Activated CD4-positive, alpha-beta memory T cell treated with anti-CD3 and anti-CD28 coated beads for 36 hours (primary cell): ENCODE results near the gene PODN. TPM values are rescaled to one million over a fixed set of nuclear protein-coding genes. Genes with fewer than 3 reads are reported as not detected.

ENCODE experiments used
- CTCF ChIA-PET: fragments of 350-600 bp; sonication (Branson Sonifier 250); formaldehyde crosslinking; loops from one replicate; lab custom pipeline; 2021; ENCODE audit warnings: antibody characterized with exemption, inconsistent platforms; lab: Charles Lee
- POLR2A ChIA-PET: fragments of 350-600 bp; sonication (Branson Sonifier 250); formaldehyde crosslinking; loops from one replicate; lab custom pipeline; 2021; ENCODE audit warnings: antibody characterized with exemption; lab: Charles Lee
- DNase-seq: peaks from one replicate; pipeline ENCODE4 v3.0.0-alpha.2; 2020
- H3K27ac Mint-ChIP-seq: one replicate; pipeline ENCODE4 v1.8.0; 2021; ENCODE audit warnings: mixed read lengths
- H3K27me3 Mint-ChIP-seq: one replicate; pipeline ENCODE4 v1.8.0; 2021; ENCODE audit warnings: mixed read lengths
- H3K36me3 Mint-ChIP-seq: one replicate; pipeline ENCODE4 v1.8.0; 2021; ENCODE audit warnings: mixed read lengths
- H3K4me1 Mint-ChIP-seq: one replicate; pipeline ENCODE4 v1.8.0; 2021; ENCODE audit warnings: low read depth, mixed read lengths
- H3K4me3 Mint-ChIP-seq: one replicate; pipeline ENCODE4 v1.8.0; 2021; ENCODE audit warnings: mild to moderate bottlenecking, mixed read lengths
- H3K9me3 Mint-ChIP-seq: one replicate; pipeline ENCODE4 v1.8.0; 2021; ENCODE audit warnings: mixed read lengths
- intact Hi-C: fragments of 100-400 bp; cut with micrococcal nuclease; formaldehyde crosslinking; loops from one replicate; pipeline ENCODE4 v1.15.1; 2023
- total RNA-seq, 2 experiments: library from RNA; stranded (reverse); gene quantifications; one replicate each; pipeline ENCODE4 v1.2.3, GENCODE V29; 2021

Gene PODN
- total RNA-seq, 2 experiments from 2014 or later: not detected

- no peaks in the 10 kb centered on the region for H3K4me1 Mint-ChIP-seq
- no peaks in the 10 kb centered on the region for H3K9me3 Mint-ChIP-seq
- H3K4me3 Mint-ChIP-seq: no peak overlapping the region
- H3K27me3 Mint-ChIP-seq: peaks cover 4% of the 10 kb centered on the region
- peak; percentile 4 for DNase-seq
- intact Hi-C loops: no loop called here
- H3K36me3 Mint-ChIP-seq: no peaks in the 10 kb centered on the region
- POLR2A ChIA-PET: no interaction called here
- H3K27ac Mint-ChIP-seq: no peak overlapping the region
- CTCF ChIA-PET: no interaction called here
Observed at GRCh38 chr1:53069663-53070327, 7.8 kb downstream of the PODN start.

DNA sequence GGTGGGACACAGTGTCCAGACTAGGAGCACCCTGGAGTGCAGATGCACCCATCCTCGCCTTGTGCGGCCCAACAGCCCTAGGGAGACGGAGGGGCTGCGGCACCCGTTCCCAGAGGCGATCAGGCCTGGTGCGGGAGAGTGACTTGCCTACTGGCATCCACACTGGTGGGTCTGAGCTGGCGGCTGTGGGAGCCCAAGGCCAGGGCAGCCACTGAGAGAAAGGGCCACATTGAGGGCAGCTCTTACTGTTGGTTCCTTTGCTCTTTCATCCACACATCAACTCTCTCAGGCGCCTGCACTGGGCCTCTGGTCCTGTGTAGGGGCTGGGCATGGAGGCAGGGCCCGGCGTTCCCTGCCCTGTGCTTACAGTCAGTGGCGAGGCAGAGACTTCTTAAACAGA lies 8.6 kb downstream of the PODN start:
- CTCF ChIA-PET: no interaction called here
- intact Hi-C loops: no loop called here
- H3K36me3 Mint-ChIP-seq: no peaks in the 10 kb centered on the region
- H3K4me3 Mint-ChIP-seq: no peak overlapping the region
- no peaks in the 10 kb centered on the region for H3K9me3 Mint-ChIP-seq
- peaks cover 1% of the 10 kb centered on the region for H3K27me3 Mint-ChIP-seq
- no peaks in the 10 kb centered on the region for H3K4me1 Mint-ChIP-seq
- no peak overlapping the region for H3K27ac Mint-ChIP-seq
- DNase-seq: no peak
- POLR2A ChIA-PET: no interaction called here

GRCh38 chr1:53071167-53071865 lies 9.3 kb downstream of the PODN start:
- H3K4me3 Mint-ChIP-seq: no peak overlapping the region
- no peak for DNase-seq
- ChIA-PET POLR2A (no interaction called here), CTCF (no interaction called here)
- no peaks in the 10 kb centered on the region for H3K9me3 Mint-ChIP-seq
- H3K36me3 Mint-ChIP-seq: no peaks in the 10 kb centered on the region
- intact Hi-C loops: no loop called here
- H3K27me3 Mint-ChIP-seq: no peaks in the 10 kb centered on the region
- no peak overlapping the region for H3K27ac Mint-ChIP-seq
- no peaks in the 10 kb centered on the region for H3K4me1 Mint-ChIP-seq

DNA sequence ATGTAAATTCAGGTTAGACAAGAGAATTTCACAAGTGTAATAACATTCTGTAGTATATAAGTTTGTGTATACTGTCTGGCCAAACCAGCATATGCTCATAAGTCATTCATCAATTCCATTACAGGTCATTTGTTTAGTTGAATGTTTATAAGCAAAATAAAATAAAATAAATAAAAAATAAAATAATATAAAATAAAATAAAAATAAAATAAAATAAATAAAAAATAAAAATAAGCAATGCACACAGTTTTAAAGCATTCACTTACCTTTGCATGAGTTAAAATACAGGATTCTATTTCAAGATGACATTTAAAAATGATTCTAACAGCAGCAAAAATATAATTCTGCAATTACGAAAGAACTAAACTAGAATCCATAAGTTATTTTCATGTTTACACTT lies 9.9 kb downstream of the PODN start:
- Mint-ChIP-seq H3K27ac (no peak overlapping the region), H3K4me1 (no peaks in the 10 kb centered on the region), H3K4me3 (no peak overlapping the region), H3K36me3 (no peaks in the 10 kb centered on the region), H3K27me3 (no peaks in the 10 kb centered on the region), H3K9me3 (no peaks in the 10 kb centered on the region)
- POLR2A ChIA-PET: no interaction called here
- DNase-seq: no peak
- intact Hi-C loops: no loop called here
- CTCF ChIA-PET: no interaction called here

DNA sequence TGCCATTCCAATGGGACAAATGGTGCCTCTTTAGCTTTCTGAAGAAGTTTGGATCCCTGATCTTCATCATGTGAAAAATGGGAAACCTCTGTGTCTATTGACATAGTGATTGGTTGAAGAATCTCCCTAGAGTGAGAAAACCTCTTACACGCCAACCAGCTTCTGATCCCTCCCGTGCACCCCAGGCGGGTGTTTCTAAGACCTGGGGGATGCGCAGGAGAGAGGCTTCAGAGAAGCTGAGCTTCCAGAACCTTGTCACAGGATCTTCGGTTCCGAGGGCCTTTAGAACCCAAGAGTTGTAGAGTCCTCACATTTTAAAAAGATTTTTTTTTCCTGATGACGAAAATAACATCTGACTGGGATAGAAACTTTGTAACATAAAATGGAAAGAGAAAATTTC lies 11.3 kb downstream of the PODN start:
- POLR2A ChIA-PET: interaction anchor here (0.7 kb wide), 1 partner anchor 240 kb away, joined by 3 read pairs; no protein-coding TSS in a partner anchor
- CTCF ChIA-PET: no interaction called here
- Mint-ChIP-seq H3K4me3 (no peak overlapping the region), H3K27me3 (no peaks in the 10 kb centered on the region), H3K27ac (no peak overlapping the region), H3K9me3 (no peaks in the 10 kb centered on the region), H3K4me1 (no peaks in the 10 kb centered on the region), H3K36me3 (no peaks in the 10 kb centered on the region)
- intact Hi-C loops: no loop called here
- no peak for DNase-seq

GRCh38 chr1:53073868-53074311 lies 11.9 kb downstream of the PODN start:
- Mint-ChIP-seq H3K27ac (no peak overlapping the region), H3K27me3 (no peaks in the 10 kb centered on the region), H3K36me3 (no peaks in the 10 kb centered on the region), H3K4me3 (no peak overlapping the region), H3K9me3 (no peaks in the 10 kb centered on the region), H3K4me1 (no peaks in the 10 kb centered on the region)
- POLR2A ChIA-PET: interaction anchor here (0.7 kb wide), 1 partner anchor 240 kb away, joined by 3 read pairs; no protein-coding TSS in a partner anchor
- CTCF ChIA-PET: no interaction called here
- DNase-seq: no peak
- intact Hi-C loops: no loop called here

DNA sequence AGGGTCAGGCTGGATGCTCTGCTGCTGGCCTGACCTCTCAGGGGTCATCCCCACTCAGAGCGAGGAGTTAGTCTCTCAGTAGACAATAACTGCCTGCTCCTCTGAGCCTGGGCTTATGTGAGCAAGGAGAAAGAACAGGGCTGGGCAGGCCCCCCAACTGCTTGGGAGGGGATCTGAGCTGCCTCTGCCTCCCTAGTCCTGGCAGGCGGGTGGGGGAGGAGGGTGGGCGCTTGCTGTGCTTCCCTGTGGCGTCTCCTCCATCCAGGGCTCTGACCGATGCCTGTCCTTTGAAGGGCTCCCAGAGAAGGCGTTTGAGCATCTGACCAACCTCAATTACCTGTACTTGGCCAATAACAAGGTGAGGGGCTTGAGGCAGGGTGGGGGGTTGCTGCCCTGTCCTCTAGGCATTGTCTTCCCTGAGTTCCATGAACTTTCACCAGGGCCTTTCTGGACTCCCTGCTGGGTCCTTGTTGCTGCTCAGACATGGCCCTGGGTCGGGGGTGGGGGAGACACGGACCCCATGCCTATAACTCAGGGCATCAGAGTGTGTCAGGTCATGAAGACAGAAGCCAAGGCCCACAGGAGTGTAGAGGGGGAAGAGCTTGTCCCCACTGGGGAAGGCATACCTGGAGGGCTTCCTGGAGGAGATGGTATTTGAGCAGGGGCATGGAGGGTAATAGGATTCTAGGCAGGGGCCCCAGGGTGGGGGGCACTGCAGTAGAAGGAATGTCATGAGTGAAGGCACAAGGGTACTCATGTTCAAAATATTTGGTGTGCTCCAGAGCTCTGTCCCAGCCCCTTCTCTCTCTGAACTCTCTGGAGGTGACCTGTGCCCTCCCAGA lies 12.5 kb downstream of the PODN start:
- Mint-ChIP-seq H3K27ac (no peak overlapping the region), H3K27me3 (no peaks in the 10 kb centered on the region), H3K9me3 (no peaks in the 10 kb centered on the region), H3K36me3 (no peaks in the 10 kb centered on the region), H3K4me1 (no peaks in the 10 kb centered on the region), H3K4me3 (no peak overlapping the region)
- POLR2A ChIA-PET: no interaction called here
- CTCF ChIA-PET: no interaction called here
- no peak for DNase-seq
- intact Hi-C loops: no loop called here

GRCh38 chr1:53075206-53075605 lies 13.2 kb downstream of the PODN start:
- Mint-ChIP-seq H3K36me3 (no peaks in the 10 kb centered on the region), H3K4me3 (no peak overlapping the region), H3K9me3 (no peaks in the 10 kb centered on the region), H3K27ac (no peak overlapping the region), H3K4me1 (no peaks in the 10 kb centered on the region), H3K27me3 (no peaks in the 10 kb centered on the region)
- DNase-seq: no peak
- POLR2A ChIA-PET: no interaction called here
- CTCF ChIA-PET: no interaction called here
- intact Hi-C loops: no loop called here

- H3K4me1 Mint-ChIP-seq: no peaks in the 10 kb centered on the region
- POLR2A ChIA-PET: no interaction called here
- no peaks in the 10 kb centered on the region for H3K27me3 Mint-ChIP-seq
- H3K36me3 Mint-ChIP-seq: no peaks in the 10 kb centered on the region
- intact Hi-C loops: no loop called here
- H3K4me3 Mint-ChIP-seq: no peak overlapping the region
- no peak overlapping the region for H3K27ac Mint-ChIP-seq
- CTCF ChIA-PET: no interaction called here
- no peak for DNase-seq
- H3K9me3 Mint-ChIP-seq: no peaks in the 10 kb centered on the region
Observed at GRCh38 chr1:53075761-53076163, 13.7 kb downstream of the PODN start.

DNA sequence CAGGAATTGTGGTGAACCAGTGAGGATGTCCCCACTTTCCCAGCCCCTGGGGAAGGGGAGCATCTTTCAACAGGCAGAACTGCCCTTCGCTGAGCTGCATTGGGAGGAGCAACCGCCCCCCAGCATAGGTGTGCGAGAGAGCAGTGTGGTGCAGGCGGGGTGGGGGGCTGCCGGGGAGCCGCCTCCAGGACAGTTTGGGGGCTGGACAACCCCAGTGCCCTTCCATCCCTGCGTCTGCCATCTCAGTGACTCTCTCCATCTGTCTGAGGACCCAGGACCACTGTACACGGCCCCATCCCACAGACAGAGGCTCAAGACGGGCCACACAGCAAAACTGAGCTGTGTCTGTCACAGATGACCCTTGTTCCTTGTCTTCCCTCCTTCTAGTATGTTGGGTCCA lies 14.2 kb downstream of the PODN start:
- Mint-ChIP-seq H3K4me1 (no peaks in the 10 kb centered on the region), H3K27me3 (no peaks in the 10 kb centered on the region), H3K27ac (no peak overlapping the region), H3K36me3 (no peaks in the 10 kb centered on the region), H3K4me3 (no peak overlapping the region), H3K9me3 (no peaks in the 10 kb centered on the region)
- intact Hi-C loops: no loop called here
- ChIA-PET CTCF (no interaction called here), POLR2A (no interaction called here)
- no peak for DNase-seq

DNA sequence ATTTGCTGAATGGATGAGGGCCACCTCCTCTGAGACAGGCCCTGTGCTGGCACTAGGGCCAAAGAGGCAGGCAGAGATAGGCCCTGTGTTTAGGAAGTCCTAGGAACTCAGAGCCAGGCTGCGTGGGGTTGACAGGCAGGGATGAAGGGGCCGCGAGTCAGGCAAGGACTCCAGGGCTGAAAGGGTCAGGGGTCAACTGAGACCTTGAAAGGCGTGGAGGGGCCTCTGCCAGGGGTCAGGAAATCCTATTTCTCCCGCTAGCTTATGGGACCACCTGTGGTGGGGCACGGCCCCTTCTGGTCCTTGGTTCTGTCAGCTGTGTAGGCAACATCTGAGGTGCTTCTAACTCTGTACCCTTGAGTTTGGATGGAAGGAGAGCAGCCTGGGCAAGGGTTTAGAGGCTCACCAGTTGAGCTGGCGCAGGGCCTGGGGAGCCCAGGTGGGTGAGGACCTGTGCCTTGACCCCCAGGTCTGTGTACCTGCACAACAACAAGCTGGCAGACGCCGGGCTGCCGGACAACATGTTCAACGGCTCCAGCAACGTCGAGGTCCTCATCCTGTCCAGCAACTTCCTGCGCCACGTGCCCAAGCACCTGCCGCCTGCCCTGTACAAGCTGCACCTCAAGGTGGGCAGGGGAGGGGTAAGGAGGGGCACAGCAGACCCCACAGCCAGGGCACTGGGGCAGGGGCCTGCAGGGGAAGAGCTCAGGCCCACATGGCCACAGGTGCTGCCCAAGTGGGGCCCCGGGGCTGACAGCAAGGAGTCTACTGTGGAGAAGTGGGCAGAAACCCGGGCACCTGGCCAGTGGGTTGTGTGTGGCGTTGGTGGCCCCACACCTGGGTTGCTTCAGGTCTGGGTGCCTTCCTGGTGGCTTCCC lies 14.9 kb downstream of the PODN start:
- CTCF ChIA-PET: no interaction called here
- H3K9me3 Mint-ChIP-seq: no peaks in the 10 kb centered on the region
- H3K36me3 Mint-ChIP-seq: no peaks in the 10 kb centered on the region
- intact Hi-C loops: no loop called here
- no peaks in the 10 kb centered on the region for H3K4me1 Mint-ChIP-seq
- no peak overlapping the region for H3K27ac Mint-ChIP-seq
- DNase-seq: no peak
- no peak overlapping the region for H3K4me3 Mint-ChIP-seq
- POLR2A ChIA-PET: no interaction called here
- H3K27me3 Mint-ChIP-seq: no peaks in the 10 kb centered on the region

- CTCF ChIA-PET: no interaction called here
Observed at GRCh38 chr1:53077599-53077965, 15.6 kb downstream of the PODN start.

More at GRCh38 chr1:53077599-53077965, 15.6 kb downstream of the PODN start:
- Mint-ChIP-seq H3K27ac (no peak overlapping the region), H3K27me3 (no peaks in the 10 kb centered on the region), H3K36me3 (no peaks in the 10 kb centered on the region), H3K4me3 (no peak overlapping the region), H3K4me1 (no peaks in the 10 kb centered on the region), H3K9me3 (no peaks in the 10 kb centered on the region)
- intact Hi-C loops: no loop called here
- DNase-seq: no peak
- POLR2A ChIA-PET: no interaction called here
